ENCODE results near the gene TRAFD1. TPM values are rescaled to one million over a fixed set of nuclear protein-coding genes. Genes with fewer than 3 reads are reported as not detected.

The TRAFD1 gene
- total and polyA plus RNA-seq, 2 of the 13 experiments (the other 11 are each of a cell fraction or from before 2014, with no cell fraction given): 9.5 to 20.9 TPM

DNA sequence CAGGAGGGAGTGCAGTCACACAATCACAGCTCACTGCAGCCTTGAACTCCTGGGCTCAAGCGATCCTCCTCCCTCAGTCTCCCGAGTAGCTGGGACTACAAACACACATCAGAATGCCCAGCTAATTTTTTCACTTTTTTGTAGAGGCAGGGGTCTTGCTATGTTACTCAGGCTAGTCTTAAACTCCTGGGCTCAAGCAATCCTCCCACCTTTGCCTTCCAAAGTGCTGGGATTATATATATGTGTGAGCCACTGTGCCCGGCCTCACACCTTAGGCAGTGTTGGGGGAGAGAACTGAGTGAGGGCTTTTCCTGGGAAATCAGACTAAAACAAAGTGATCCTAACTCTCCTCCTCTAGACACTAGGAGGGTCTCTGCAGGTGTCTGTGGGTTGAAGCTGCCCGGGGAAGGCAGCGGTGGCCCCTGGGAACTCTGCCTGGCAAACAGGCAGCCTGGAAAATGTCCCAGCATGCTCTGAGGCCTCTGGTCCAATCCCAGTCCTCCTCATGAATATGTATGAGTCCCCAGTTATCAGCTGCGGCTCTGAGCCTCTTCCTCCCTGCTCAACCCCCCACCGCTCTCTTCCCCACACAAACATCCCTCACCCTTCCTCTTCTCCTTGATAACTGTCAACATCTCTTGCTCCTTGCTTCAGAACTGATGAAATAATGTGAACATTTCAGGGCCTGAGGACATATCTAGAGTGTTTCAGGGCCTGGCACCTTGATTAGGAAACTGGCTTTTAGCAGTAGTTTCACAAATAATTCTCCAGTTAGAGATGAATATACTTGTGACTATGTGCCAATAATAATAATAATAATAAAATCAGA is 8.9 kb upstream of the TRAFD1 start (continued):
- TF ChIP-seq MZF1 (CRISPR knock-in tag; IDR thresholded peaks at IDR 0.05; ENCODE audit: borderline replicate concordance): no peak
- peak; percentile 50; the same call in 1 of the 2 replicates for TF ChIP-seq ZNF746 (CRISPR knock-in tag; IDR thresholded peaks at IDR 0.05)
- no peak for TF ChIP-seq HCFC1 (IDR thresholded peaks at IDR 0.05; ENCODE audit: low read depth, low read length)
- TF ChIP-seq HDAC1 (CRISPR knock-in tag; IDR thresholded peaks at IDR 0.05): peak; percentile 35; the same call in 1 of the 2 replicates
- peak; percentile 42 for TF ChIP-seq FOXA3 (CRISPR knock-in tag; IDR thresholded peaks at IDR 0.05)
- TF ChIP-seq, protein P1, sequence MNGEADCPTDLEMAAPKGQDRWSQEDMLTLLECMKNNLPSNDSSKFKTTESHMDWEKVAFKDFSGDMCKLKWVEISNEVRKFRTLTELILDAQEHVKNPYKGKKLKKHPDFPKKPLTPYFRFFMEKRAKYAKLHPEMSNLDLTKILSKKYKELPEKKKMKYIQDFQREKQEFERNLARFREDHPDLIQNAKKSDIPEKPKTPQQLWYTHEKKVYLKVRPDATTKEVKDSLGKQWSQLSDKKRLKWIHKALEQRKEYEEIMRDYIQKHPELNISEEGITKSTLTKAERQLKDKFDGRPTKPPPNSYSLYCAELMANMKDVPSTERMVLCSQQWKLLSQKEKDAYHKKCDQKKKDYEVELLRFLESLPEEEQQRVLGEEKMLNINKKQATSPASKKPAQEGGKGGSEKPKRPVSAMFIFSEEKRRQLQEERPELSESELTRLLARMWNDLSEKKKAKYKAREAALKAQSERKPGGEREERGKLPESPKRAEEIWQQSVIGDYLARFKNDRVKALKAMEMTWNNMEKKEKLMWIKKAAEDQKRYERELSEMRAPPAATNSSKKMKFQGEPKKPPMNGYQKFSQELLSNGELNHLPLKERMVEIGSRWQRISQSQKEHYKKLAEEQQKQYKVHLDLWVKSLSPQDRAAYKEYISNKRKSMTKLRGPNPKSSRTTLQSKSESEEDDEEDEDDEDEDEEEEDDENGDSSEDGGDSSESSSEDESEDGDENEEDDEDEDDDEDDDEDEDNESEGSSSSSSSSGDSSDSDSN (CRISPR knock-in tag; IDR thresholded peaks at IDR 0.05): no peak
- TF ChIP-seq, protein P2, sequence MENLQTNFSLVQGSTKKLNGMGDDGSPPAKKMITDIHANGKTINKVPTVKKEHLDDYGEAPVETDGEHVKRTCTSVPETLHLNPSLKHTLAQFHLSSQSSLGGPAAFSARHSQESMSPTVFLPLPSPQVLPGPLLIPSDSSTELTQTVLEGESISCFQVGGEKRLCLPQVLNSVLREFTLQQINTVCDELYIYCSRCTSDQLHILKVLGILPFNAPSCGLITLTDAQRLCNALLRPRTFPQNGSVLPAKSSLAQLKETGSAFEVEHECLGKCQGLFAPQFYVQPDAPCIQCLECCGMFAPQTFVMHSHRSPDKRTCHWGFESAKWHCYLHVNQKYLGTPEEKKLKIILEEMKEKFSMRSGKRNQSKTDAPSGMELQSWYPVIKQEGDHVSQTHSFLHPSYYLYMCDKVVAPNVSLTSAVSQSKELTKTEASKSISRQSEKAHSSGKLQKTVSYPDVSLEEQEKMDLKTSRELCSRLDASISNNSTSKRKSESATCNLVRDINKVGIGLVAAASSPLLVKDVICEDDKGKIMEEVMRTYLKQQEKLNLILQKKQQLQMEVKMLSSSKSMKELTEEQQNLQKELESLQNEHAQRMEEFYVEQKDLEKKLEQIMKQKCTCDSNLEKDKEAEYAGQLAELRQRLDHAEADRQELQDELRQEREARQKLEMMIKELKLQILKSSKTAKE (CRISPR knock-in tag; IDR thresholded peaks at IDR 0.05; ENCODE audit: borderline replicate concordance): no peak
- no peak for TF ChIP-seq ZNF556 (CRISPR knock-in tag; IDR thresholded peaks at IDR 0.05; ENCODE audit: borderline replicate concordance)
- 0 out of 2 replicates have a peak, but pooled peaks have one; percentile 49 for TF ChIP-seq ZNF501 (CRISPR knock-in tag; IDR thresholded peaks at IDR 0.05)
- TF ChIP-seq ZBTB7B (CRISPR knock-in tag; IDR thresholded peaks at IDR 0.05): peak; percentile 38; the same call in 1 of the 2 replicates
- no peak for TF ChIP-seq ZSCAN29 (CRISPR knock-in tag; conservative IDR thresholded peaks at IDR 0.05)
- no peak for TF ChIP-seq ARNTL (CRISPR knock-in tag; IDR thresholded peaks at IDR 0.05)
- TF ChIP-seq CHCHD3 (CRISPR knock-in tag; IDR thresholded peaks at IDR 0.05): no peak
- TF ChIP-seq, protein P3, sequence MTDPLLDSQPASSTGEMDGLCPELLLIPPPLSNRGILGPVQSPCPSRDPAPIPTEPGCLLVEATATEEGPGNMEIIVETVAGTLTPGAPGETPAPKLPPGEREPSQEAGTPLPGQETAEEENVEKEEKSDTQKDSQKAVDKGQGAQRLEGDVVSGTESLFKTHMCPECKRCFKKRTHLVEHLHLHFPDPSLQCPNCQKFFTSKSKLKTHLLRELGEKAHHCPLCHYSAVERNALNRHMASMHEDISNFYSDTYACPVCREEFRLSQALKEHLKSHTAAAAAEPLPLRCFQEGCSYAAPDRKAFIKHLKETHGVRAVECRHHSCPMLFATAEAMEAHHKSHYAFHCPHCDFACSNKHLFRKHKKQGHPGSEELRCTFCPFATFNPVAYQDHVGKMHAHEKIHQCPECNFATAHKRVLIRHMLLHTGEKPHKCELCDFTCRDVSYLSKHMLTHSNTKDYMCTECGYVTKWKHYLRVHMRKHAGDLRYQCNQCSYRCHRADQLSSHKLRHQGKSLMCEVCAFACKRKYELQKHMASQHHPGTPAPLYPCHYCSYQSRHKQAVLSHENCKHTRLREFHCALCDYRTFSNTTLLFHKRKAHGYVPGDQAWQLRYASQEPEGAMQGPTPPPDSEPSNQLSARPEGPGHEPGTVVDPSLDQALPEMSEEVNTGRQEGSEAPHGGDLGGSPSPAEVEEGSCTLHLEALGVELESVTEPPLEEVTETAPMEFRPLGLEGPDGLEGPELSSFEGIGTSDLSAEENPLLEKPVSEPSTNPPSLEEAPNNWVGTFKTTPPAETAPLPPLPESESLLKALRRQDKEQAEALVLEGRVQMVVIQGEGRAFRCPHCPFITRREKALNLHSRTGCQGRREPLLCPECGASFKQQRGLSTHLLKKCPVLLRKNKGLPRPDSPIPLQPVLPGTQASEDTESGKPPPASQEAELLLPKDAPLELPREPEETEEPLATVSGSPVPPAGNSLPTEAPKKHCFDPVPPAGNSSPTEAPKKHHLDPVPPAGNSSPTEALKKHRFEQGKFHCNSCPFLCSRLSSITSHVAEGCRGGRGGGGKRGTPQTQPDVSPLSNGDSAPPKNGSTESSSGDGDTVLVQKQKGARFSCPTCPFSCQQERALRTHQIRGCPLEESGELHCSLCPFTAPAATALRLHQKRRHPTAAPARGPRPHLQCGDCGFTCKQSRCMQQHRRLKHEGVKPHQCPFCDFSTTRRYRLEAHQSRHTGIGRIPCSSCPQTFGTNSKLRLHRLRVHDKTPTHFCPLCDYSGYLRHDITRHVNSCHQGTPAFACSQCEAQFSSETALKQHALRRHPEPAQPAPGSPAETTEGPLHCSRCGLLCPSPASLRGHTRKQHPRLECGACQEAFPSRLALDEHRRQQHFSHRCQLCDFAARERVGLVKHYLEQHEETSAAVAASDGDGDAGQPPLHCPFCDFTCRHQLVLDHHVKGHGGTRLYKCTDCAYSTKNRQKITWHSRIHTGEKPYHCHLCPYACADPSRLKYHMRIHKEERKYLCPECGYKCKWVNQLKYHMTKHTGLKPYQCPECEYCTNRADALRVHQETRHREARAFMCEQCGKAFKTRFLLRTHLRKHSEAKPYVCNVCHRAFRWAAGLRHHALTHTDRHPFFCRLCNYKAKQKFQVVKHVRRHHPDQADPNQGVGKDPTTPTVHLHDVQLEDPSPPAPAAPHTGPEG (CRISPR knock-in tag; IDR thresholded peaks at IDR 0.05): no peak
